ENCODE measurements around the gene ABCC2.

- TF ChIP-seq CTCF (conservative IDR thresholded peaks at IDR 0.05; ENCODE audit: low read depth, low read length) (no peak), CEBPB (IDR thresholded peaks at IDR 0.05; ENCODE audit: low read depth, low read length) (no peak), POLR2A (IDR thresholded peaks at IDR 0.05; ENCODE audit: low read depth, low read length) (no peak), USF2 (IDR thresholded peaks at IDR 0.05; ENCODE audit: low read depth, low read length) (no peak)
Measured at GRCh38 chr10:99748823-99749451, 33.5 kb upstream of the ABCC2 start.

Measured in IMR-90 (cell line).